A673 (cell line): Measurements from ENCODE around the gene CFAP210. TPM values are rescaled to one million over a fixed set of nuclear protein-coding genes. Genes with fewer than 3 reads are reported as not detected.
"Not testable (repeated sequence)": the region's sequence is repeated elsewhere in the genome, so short reads cannot be mapped to it uniquely, and the experiment has no call there.

ENCODE experiments used
- BruUV-seq: library from RNA; stranded (reverse); fragments of 400-500 nt; replicated peaks from 2 replicates; lab custom pipeline; 2021; lab: Mats Ljungman, UMichigan
- CTCF ChIA-PET: fragments of 300-600 bp; sonication (Branson Sonifier 250); formaldehyde crosslinking; loops from one replicate; lab custom pipeline; 2022; ENCODE audit warnings: antibody characterized with exemption; lab: Charles Lee
- POLR2A ChIA-PET: fragments of 300-600 bp; sonication (Branson Sonifier 250); formaldehyde crosslinking; loops from one replicate; lab custom pipeline; 2022; ENCODE audit warnings: antibody characterized with exemption; ENCODE audit not compliant: low non-redundant PET; lab: Charles Lee
- DNase-seq: peaks from one replicate; pipeline ENCODE4 v3.0.0-alpha.2; 2015; ENCODE audit warnings: low spot score
- H3K27ac ChIP-seq: fragments of 200-600 bp; sonication (generic); 2 replicates; pipeline ENCODE4 v1.5.1; 2016; ENCODE audit warnings: mixed run types, low read depth, mild to moderate bottlenecking, mixed read lengths, antibody characterized with exemption, low read length; ENCODE audit not compliant: poor library complexity, severe bottlenecking
- H3K27me3 ChIP-seq: fragments of 200-600 bp; sonication (generic); replicated peaks from 2 replicates; pipeline ENCODE4 v1.6.1; 2017; ENCODE audit warnings: mixed run types, low read depth, mild to moderate bottlenecking, mixed read lengths, antibody characterized with exemption, low read length; ENCODE audit not compliant: insufficient read depth, poor library complexity
- H3K36me3 ChIP-seq: fragments of 200-600 bp; sonication (generic); 2 replicates; pipeline ENCODE4 v1.6.1; 2016; ENCODE audit warnings: mixed run types, mild to moderate bottlenecking, mixed read lengths, antibody characterized with exemption, low read length; ENCODE audit not compliant: insufficient read depth, poor library complexity, severe bottlenecking
- H3K4me1 ChIP-seq: fragments of 200-600 bp; sonication (generic); 2 replicates; pipeline ENCODE4 v1.6.1; 2017; ENCODE audit warnings: mixed run types, mild to moderate bottlenecking, mixed read lengths, antibody characterized with exemption, low read length; ENCODE audit not compliant: insufficient read depth, poor library complexity, severe bottlenecking
- H3K4me3 ChIP-seq: fragments of 200-600 bp; sonication (generic); 2 replicates; pipeline ENCODE4 v1.5.1; 2016; ENCODE audit warnings: low read depth, mixed run types, mild to moderate bottlenecking, mixed read lengths, low read length; ENCODE audit not compliant: poor library complexity, severe bottlenecking
- H3K9me3 ChIP-seq: fragments of 200-600 bp; sonication (generic); 2 replicates; pipeline ENCODE4 v1.6.1; 2016; ENCODE audit warnings: mixed run types, low read depth, mild to moderate bottlenecking, mixed read lengths, antibody characterized with exemption, low read length; ENCODE audit not compliant: poor library complexity, severe bottlenecking
- EZH2 ChIP-seq: fragments of 200-600 bp; sonication (generic); IDR thresholded peaks from 2 replicates; pipeline ENCODE4 v1.6.1; 2017; ENCODE audit warnings: borderline replicate concordance, low read depth, mild to moderate bottlenecking, mixed read lengths, antibody characterized with exemption, low read length; ENCODE audit not compliant: poor library complexity, severe bottlenecking
- intact Hi-C: fragments of 100-400 bp; cut with micrococcal nuclease; formaldehyde crosslinking; loops from one replicate; pipeline ENCODE4 v1.10.0; 2022; ENCODE audit not compliant: unreplicated experiment
- total RNA-seq: library from RNA; stranded (reverse); gene quantifications from 2 replicates; pipeline ENCODE4 v1.2.3, GENCODE V29; 2021
- TF ChIP-seq, protein P1 (sequence below): fragments of 300-800, 200-600 bp; sonication (generic); conservative IDR thresholded peaks from 2 replicates; pipeline ENCODE4 v1.5.1; 2017; ENCODE audit warnings: low read depth, mild to moderate bottlenecking, antibody characterized with exemption, low read length, moderate library complexity, mixed read lengths

The CFAP210 gene
- total RNA-seq, 1 experiment from 2014 or later, result 0.37 TPM

DNA sequence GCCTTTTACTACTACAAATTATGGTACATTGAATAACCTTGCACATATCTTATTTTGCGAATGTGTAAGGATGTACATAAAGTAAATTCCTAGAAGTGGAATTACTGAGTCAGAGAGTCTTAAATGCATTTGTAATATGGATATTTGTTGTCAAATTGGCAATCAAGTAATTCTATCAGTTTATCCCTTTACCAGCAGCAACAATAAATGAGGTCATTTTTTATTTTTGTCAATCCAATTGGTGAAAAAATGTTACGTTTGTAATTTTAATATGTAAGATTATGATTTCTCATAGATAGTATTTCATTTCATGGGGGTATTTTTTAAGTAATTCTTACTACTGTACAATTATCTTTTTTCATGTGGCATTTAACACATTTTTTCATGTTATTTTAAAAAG lies 95.2 kb downstream of the CFAP210 start:
- no peak overlapping the region for H3K4me3 ChIP-seq
- H3K27ac ChIP-seq, result no peak overlapping the region
- intact Hi-C loops, result no loop called here
- TF ChIP-seq, protein P1, sequence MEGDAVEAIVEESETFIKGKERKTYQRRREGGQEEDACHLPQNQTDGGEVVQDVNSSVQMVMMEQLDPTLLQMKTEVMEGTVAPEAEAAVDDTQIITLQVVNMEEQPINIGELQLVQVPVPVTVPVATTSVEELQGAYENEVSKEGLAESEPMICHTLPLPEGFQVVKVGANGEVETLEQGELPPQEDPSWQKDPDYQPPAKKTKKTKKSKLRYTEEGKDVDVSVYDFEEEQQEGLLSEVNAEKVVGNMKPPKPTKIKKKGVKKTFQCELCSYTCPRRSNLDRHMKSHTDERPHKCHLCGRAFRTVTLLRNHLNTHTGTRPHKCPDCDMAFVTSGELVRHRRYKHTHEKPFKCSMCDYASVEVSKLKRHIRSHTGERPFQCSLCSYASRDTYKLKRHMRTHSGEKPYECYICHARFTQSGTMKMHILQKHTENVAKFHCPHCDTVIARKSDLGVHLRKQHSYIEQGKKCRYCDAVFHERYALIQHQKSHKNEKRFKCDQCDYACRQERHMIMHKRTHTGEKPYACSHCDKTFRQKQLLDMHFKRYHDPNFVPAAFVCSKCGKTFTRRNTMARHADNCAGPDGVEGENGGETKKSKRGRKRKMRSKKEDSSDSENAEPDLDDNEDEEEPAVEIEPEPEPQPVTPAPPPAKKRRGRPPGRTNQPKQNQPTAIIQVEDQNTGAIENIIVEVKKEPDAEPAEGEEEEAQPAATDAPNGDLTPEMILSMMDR, result no peak
- TF ChIP-seq EZH2, result no peak
- H3K4me1 ChIP-seq, result no peaks in the 10 kb centered on the region
- peaks cover 3% of the 10 kb centered on the region for H3K36me3 ChIP-seq
- H3K9me3 ChIP-seq, result no peaks in the 10 kb centered on the region
- no peak for DNase-seq
- no peaks in the 10 kb centered on the region for H3K27me3 ChIP-seq
- POLR2A ChIA-PET, result no interaction called here
- BruUV-seq, result no TSS peak
- CTCF ChIA-PET, result no interaction called here

DNA sequence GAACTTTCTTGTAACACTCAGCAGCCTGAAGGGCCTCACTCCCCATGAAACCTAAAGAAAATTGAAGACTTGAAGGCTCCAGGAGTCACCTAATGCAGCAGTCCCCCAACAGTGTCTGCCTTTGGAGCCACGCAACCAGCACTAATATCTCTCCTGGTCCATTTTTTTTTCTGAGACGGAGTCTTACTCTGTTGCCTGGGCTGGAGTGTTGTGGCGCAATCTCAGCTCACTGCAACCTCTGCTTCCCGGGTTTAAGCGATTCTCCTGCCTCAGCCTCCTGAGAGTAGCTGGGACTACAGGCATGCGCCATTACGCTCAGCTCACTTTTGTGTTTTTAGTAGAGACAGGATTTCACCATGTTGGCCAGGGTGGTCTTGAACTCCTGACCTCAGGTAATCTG lies 97.7 kb downstream of the CFAP210 start:
- H3K9me3 ChIP-seq, CTCF ChIA-PET, POLR2A ChIA-PET: not testable (repeated sequence)

More for the DNA sequence above, 97.7 kb downstream of the CFAP210 start:
- H3K27me3 ChIP-seq, H3K4me1 ChIP-seq, BruUV-seq, DNase-seq, intact Hi-C loops, H3K4me3 ChIP-seq, H3K27ac ChIP-seq, H3K36me3 ChIP-seq: not testable (repeated sequence)

Other genes starting within 250 kb of the CFAP210 start
- 11.5 TPM in 2 replicates for gene BBS5, start 214.9 kb downstream of the CFAP210 start, total RNA-seq
- gene KLHL41, start 184.7 kb downstream of the CFAP210 start, total RNA-seq, result 0.34 and 0.63 TPM in 2 replicates
- 37.3 and 42.1 TPM in 2 replicates for gene FASTKD1, start 120.5 kb downstream of the CFAP210 start, total RNA-seq
- gene PPIG, start 110.1 kb downstream of the CFAP210 start, total RNA-seq, result 69.1 and 69.8 TPM in 2 replicates
- gene PHOSPHO2, start 64 bp upstream of the CFAP210 start, total RNA-seq, result 6.9 TPM in 2 replicates
- 48.4 and 50.1 TPM in 2 replicates for gene KLHL23, start 39.4 kb upstream of the CFAP210 start, total RNA-seq
- 219 and 231 TPM in 2 replicates for gene SSB, start 104.5 kb upstream of the CFAP210 start, total RNA-seq
- gene METTL5, start 130.5 kb upstream of the CFAP210 start, total RNA-seq, result 97.3 and 107 TPM in 2 replicates
- 48.9 and 51.7 TPM in 2 replicates for gene UBR3, start 133.0 kb upstream of the CFAP210 start, total RNA-seq